OCI-LY7 (cell line): ENCODE data around the gene CNTNAP5. TPM values are rescaled to one million over a fixed set of nuclear protein-coding genes. Genes with fewer than 3 reads are reported as not detected.

Source experiments
- BruUV-seq: library from RNA; stranded (reverse); fragments of 400-500 nt; replicated peaks from 2 replicates; lab custom pipeline; 2021; lab: Mats Ljungman, UMichigan
- CTCF ChIA-PET: fragments of 300-600 bp; sonication (Branson Sonifier 250); formaldehyde crosslinking; loops from one replicate; lab custom pipeline; 2022; ENCODE audit warnings: antibody characterized with exemption; ENCODE audit not compliant: unreplicated experiment; lab: Charles Lee
- POLR2A ChIA-PET: fragments of 300-600 bp; sonication (Branson Sonifier 250); formaldehyde crosslinking; loops from one replicate; lab custom pipeline; 2022; ENCODE audit warnings: antibody characterized with exemption; lab: Charles Lee
- DNase-seq: peaks from one replicate; pipeline ENCODE4 v3.0.0-alpha.2; 2015; ENCODE audit warnings: low spot score
- H2AFZ ChIP-seq: fragments of 200-600 bp; sonication (generic), shearing (Covaris generic); 2 replicates; pipeline ENCODE4 v1.6.1; 2014; ENCODE audit warnings: mild to moderate bottlenecking, antibody characterized with exemption, low read length, moderate library complexity
- H3K27ac ChIP-seq: fragments of 200-600 bp; sonication (generic); 2 replicates; pipeline ENCODE4 v1.5.1; 2014; ENCODE audit warnings: mixed run types, low read depth, mild to moderate bottlenecking, moderate library complexity, low read length, inconsistent platforms; ENCODE audit not compliant: poor library complexity, severe bottlenecking
- H3K36me3 ChIP-seq: fragments of 200-600 bp; sonication (generic); 2 replicates; pipeline ENCODE4 v1.6.1; 2014; ENCODE audit warnings: mild to moderate bottlenecking, antibody characterized with exemption, low read length, moderate library complexity, mixed read lengths; ENCODE audit not compliant: insufficient read depth
- H3K4me1 ChIP-seq: fragments of 200-600 bp; sonication (generic); 2 replicates; pipeline ENCODE4 v1.5.1; 2014; ENCODE audit warnings: mild to moderate bottlenecking, low read length; ENCODE audit not compliant: insufficient read depth, poor library complexity, severe bottlenecking
- H3K4me2 ChIP-seq: fragments of 200-600 bp; sonication (generic); 2 replicates; pipeline ENCODE4 v1.6.1; 2014; ENCODE audit warnings: mild to moderate bottlenecking, low read length
- H3K4me3 ChIP-seq: fragments of 200-600 bp; sonication (generic); 2 replicates; pipeline ENCODE4 v1.5.1; 2014; ENCODE audit warnings: mild to moderate bottlenecking, low read depth, low read length; ENCODE audit not compliant: poor library complexity, severe bottlenecking
- H3K79me2 ChIP-seq: fragments of 200-600 bp; sonication (generic); 2 replicates; pipeline ENCODE4 v1.6.1; 2016; ENCODE audit warnings: low read depth, mild to moderate bottlenecking, low read length, moderate library complexity, mixed read lengths; ENCODE audit not compliant: insufficient read depth
- H3K9me2 ChIP-seq: fragments of 200-600 bp; sonication (generic); 2 replicates; pipeline ENCODE4 v1.6.1; 2016; ENCODE audit warnings: mild to moderate bottlenecking, low read length, mixed read lengths; ENCODE audit not compliant: insufficient read depth
- H3K9me3 ChIP-seq: fragments of 200-600 bp; sonication (generic); 2 replicates; pipeline ENCODE4 v1.6.1; 2014; ENCODE audit warnings: mild to moderate bottlenecking, mixed run types, low read length, mixed read lengths
- H4K20me1 ChIP-seq: fragments of 200-600 bp; sonication (generic); 2 replicates; pipeline ENCODE4 v1.6.1; 2014; ENCODE audit warnings: mild to moderate bottlenecking, antibody characterized with exemption, low read length, moderate library complexity, mixed read lengths; ENCODE audit not compliant: insufficient read depth
- CTCF ChIP-seq: fragments of 200-600 bp; sonication (generic); conservative IDR thresholded peaks from 2 replicates; pipeline ENCODE4 v1.5.1; 2014; ENCODE audit warnings: mild to moderate bottlenecking, antibody characterized with exemption, low read length, moderate library complexity, mixed read lengths
- EZH2phosphoT487 ChIP-seq: fragments of 200-600 bp; sonication (generic); IDR thresholded peaks from 2 replicates; pipeline ENCODE4 v1.6.1; 2018; ENCODE audit warnings: low read depth, borderline replicate concordance, mild to moderate bottlenecking, mixed run types, antibody characterized with exemption, low read length, moderate library complexity, mixed read lengths
- intact Hi-C: fragments of 100-400 bp; cut with micrococcal nuclease; formaldehyde crosslinking; loops from one replicate; pipeline ENCODE4 v1.10.0; 2022; ENCODE audit not compliant: unreplicated experiment
- total RNA-seq, 2 experiments: library from RNA; depleted of rRNA in 1 of 2; stranded (reverse); fragments of >200 nt in 1 of 2; shearing (Covaris generic) in 1 of 2; gene quantifications; 2 replicates each; pipeline ENCODE4 v1.2.3, GENCODE V29; 2014 to 2022

Gene CNTNAP5
- total RNA-seq, 2 experiments from 2014 or later = not detected

GRCh38 chr2:124091721-124092120 is 66.6 kb downstream of the CNTNAP5 start:
- no peak for TF ChIP-seq EZH2phosphoT487
- TF ChIP-seq CTCF = no peak
- no peak for DNase-seq
- Histone ChIP-seq H3K9me2 (no peaks in the 10 kb centered on the region), H4K20me1 (no peaks in the 10 kb centered on the region), H3K9me3 (no peaks in the 10 kb centered on the region), H3K36me3 (no peaks in the 10 kb centered on the region), H3K79me2 (no peaks in the 10 kb centered on the region), H3K4me1 (no peaks in the 10 kb centered on the region), H3K27ac (no peak overlapping the region), H3K4me2 (no peak overlapping the region), H2AFZ (no peak overlapping the region), H3K4me3 (no peak overlapping the region)
- no TSS peak for BruUV-seq
- intact Hi-C loops = no loop called here
- CTCF ChIA-PET = no interaction called here
- POLR2A ChIA-PET = no interaction called here

- CTCF ChIA-PET = no interaction called here
- Histone ChIP-seq H4K20me1 (no peaks in the 10 kb centered on the region), H3K4me3 (no peak overlapping the region), H2AFZ (no peak overlapping the region), H3K4me2 (no peak overlapping the region), H3K9me2 (no peaks in the 10 kb centered on the region), H3K9me3 (no peaks in the 10 kb centered on the region), H3K79me2 (no peaks in the 10 kb centered on the region), H3K4me1 (no peaks in the 10 kb centered on the region), H3K36me3 (no peaks in the 10 kb centered on the region), H3K27ac (no peak overlapping the region)
- TF ChIP-seq EZH2phosphoT487 (no peak), CTCF (no peak)
- POLR2A ChIA-PET = no interaction called here
- no TSS peak for BruUV-seq
- DNase-seq = no peak
- intact Hi-C loops = no loop called here
Observed at GRCh38 chr2:124092651-124093050, 67.6 kb downstream of the CNTNAP5 start.

GRCh38 chr2:124104914-124105313 is 79.8 kb downstream of the CNTNAP5 start:
- no peak for DNase-seq
- intact Hi-C loops = no loop called here
- Histone ChIP-seq H3K27ac (no peak overlapping the region), H3K4me1 (no peaks in the 10 kb centered on the region), H4K20me1 (no peaks in the 10 kb centered on the region), H3K9me2 (no peaks in the 10 kb centered on the region), H3K4me2 (no peak overlapping the region), H2AFZ (no peak overlapping the region), H3K4me3 (no peak overlapping the region), H3K9me3 (no peaks in the 10 kb centered on the region), H3K36me3 (no peaks in the 10 kb centered on the region), H3K79me2 (no peaks in the 10 kb centered on the region)
- ChIA-PET CTCF (no interaction called here), POLR2A (no interaction called here)
- no TSS peak for BruUV-seq
- TF ChIP-seq EZH2phosphoT487 (no peak), CTCF (no peak)
